Measurements from ENCODE around the gene MGMT. TPM values are rescaled to one million over a fixed set of nuclear protein-coding genes. Genes with fewer than 3 reads are reported as not detected.

The MGMT gene
- total RNA-seq, 1 donor from 2014 or later, result 20.8 TPM

GRCh38 chr10:129446183-129446581 lies 20.9 kb upstream of the MGMT start:
- Mint-ChIP-seq H3K27ac (ENCODE audit: unreplicated experiment) (no peak overlapping the region), H3K4me3 (ENCODE audit: unreplicated experiment) (no peak overlapping the region), H3K27me3 (ENCODE audit: unreplicated experiment) (no peaks in the 10 kb centered on the region), H3K9me3 (ENCODE audit: unreplicated experiment) (peaks cover 4% of the 10 kb centered on the region), H3K36me3 (ENCODE audit: unreplicated experiment) (no peaks in the 10 kb centered on the region), H3K4me1 (ENCODE audit: unreplicated experiment) (no peaks in the 10 kb centered on the region)
- no peak for TF ChIP-seq CTCF (IDR thresholded peaks at IDR 0.05)
- no peak for DNase-seq (ENCODE audit: extremely low spot score, unreplicated experiment)

- no peaks in the 10 kb centered on the region for H3K27me3 Mint-ChIP-seq (ENCODE audit: unreplicated experiment)
- H3K36me3 Mint-ChIP-seq (ENCODE audit: unreplicated experiment), result no peaks in the 10 kb centered on the region
- no peak for TF ChIP-seq CTCF (IDR thresholded peaks at IDR 0.05)
- no peak overlapping the region for H3K27ac Mint-ChIP-seq (ENCODE audit: unreplicated experiment)
- H3K9me3 Mint-ChIP-seq (ENCODE audit: unreplicated experiment), result peaks cover 9% of the 10 kb centered on the region
- no peak for DNase-seq (ENCODE audit: extremely low spot score, unreplicated experiment)
- no peaks in the 10 kb centered on the region for H3K4me1 Mint-ChIP-seq (ENCODE audit: unreplicated experiment)
- no peak overlapping the region for H3K4me3 Mint-ChIP-seq (ENCODE audit: unreplicated experiment)
These were observed 19.6 kb upstream of the MGMT start for GRCh38 chr10:129447486-129447885.

GRCh38 chr10:129448086-129448485 lies 19.0 kb upstream of the MGMT start:
- Mint-ChIP-seq H3K27me3 (ENCODE audit: unreplicated experiment) (no peaks in the 10 kb centered on the region), H3K4me1 (ENCODE audit: unreplicated experiment) (no peaks in the 10 kb centered on the region), H3K4me3 (ENCODE audit: unreplicated experiment) (no peak overlapping the region), H3K36me3 (ENCODE audit: unreplicated experiment) (no peaks in the 10 kb centered on the region), H3K9me3 (ENCODE audit: unreplicated experiment) (peaks cover 9% of the 10 kb centered on the region), H3K27ac (ENCODE audit: unreplicated experiment) (no peak overlapping the region)
- DNase-seq (ENCODE audit: extremely low spot score, unreplicated experiment), result no peak
- TF ChIP-seq CTCF (IDR thresholded peaks at IDR 0.05), result no peak

- DNase-seq (ENCODE audit: extremely low spot score, unreplicated experiment), result no peak
- no peak overlapping the region for H3K27ac Mint-ChIP-seq (ENCODE audit: unreplicated experiment)
- H3K4me3 Mint-ChIP-seq (ENCODE audit: unreplicated experiment), result no peak overlapping the region
- peaks cover 9% of the 10 kb centered on the region for H3K9me3 Mint-ChIP-seq (ENCODE audit: unreplicated experiment)
- no peak for TF ChIP-seq CTCF (IDR thresholded peaks at IDR 0.05)
- no peaks in the 10 kb centered on the region for H3K27me3 Mint-ChIP-seq (ENCODE audit: unreplicated experiment)
- H3K36me3 Mint-ChIP-seq (ENCODE audit: unreplicated experiment), result no peaks in the 10 kb centered on the region
- no peaks in the 10 kb centered on the region for H3K4me1 Mint-ChIP-seq (ENCODE audit: unreplicated experiment)
These were observed 18.5 kb upstream of the MGMT start for GRCh38 chr10:129448539-129448938.

- Mint-ChIP-seq H3K4me3 (ENCODE audit: unreplicated experiment) (no peak overlapping the region), H3K4me1 (ENCODE audit: unreplicated experiment) (no peaks in the 10 kb centered on the region), H3K27me3 (ENCODE audit: unreplicated experiment) (no peaks in the 10 kb centered on the region), H3K36me3 (ENCODE audit: unreplicated experiment) (no peaks in the 10 kb centered on the region), H3K27ac (ENCODE audit: unreplicated experiment) (no peak overlapping the region), H3K9me3 (ENCODE audit: unreplicated experiment) (peaks cover 9% of the 10 kb centered on the region)
- DNase-seq (ENCODE audit: extremely low spot score, unreplicated experiment), result no peak
- TF ChIP-seq CTCF (IDR thresholded peaks at IDR 0.05), result no peak
These were observed 17.1 kb upstream of the MGMT start for GRCh38 chr10:129449893-129450292.
